Fibroblast of skin of left biceps (primary cell): ENCODE measurements around the gene USF1.
"Not testable (repeated sequence)": the region's sequence is repeated elsewhere in the genome, so short reads cannot be mapped to it uniquely, and the experiment has no call there.

ENCODE experiments used
- DNase-seq, 2 experiments: peaks; one replicate each; pipeline ENCODE4 v3.0.0-alpha.2; 2013; ENCODE audit warnings: low read depth in 2 of 2

Gene USF1

GRCh38 chr1:161048949-161049722, 3.4 kb upstream of the USF1 start:
- DNase-seq: no peak

- no peak for DNase-seq
Observed at GRCh38 chr1:161047436-161048420, 2.0 kb upstream of the USF1 start.

GRCh38 chr1:161046605-161047228, 940 bp upstream of the USF1 start:
- DNase-seq: no peak

- DNase-seq: peak in 1 of 2 experiments; percentile 1
Observed at GRCh38 chr1:161044908-161045735, 655 bp downstream of the USF1 start.

GRCh38 chr1:161044535-161044907, 1.3 kb downstream of the USF1 start:
- no peak for DNase-seq

- DNase-seq: no peak
Observed at GRCh38 chr1:161039546-161039945, 6.2 kb downstream of the USF1 start.

GRCh38 chr1:161039154-161039545, 6.6 kb downstream of the USF1 start:
- no peak for DNase-seq

- DNase-seq: no peak
Observed at GRCh38 chr1:161038523-161039153, 7.1 kb downstream of the USF1 start, which contains the start of gene TSTD1. TSTD1 (minus strand) TSS chr1:161038964; CDS start chr1:161038889, 75 bp downstream.

- no peak for DNase-seq
Observed at GRCh38 chr1:161037661-161038522, 7.9 kb downstream of the USF1 start.

GRCh38 chr1:161033751-161034150, 12.0 kb downstream of the USF1 start:
- no peak for DNase-seq

GRCh38 chr1:161032409-161032808, 13.4 kb downstream of the USF1 start:
- no peak for DNase-seq

GRCh38 chr1:161031874-161032273, 13.9 kb downstream of the USF1 start:
- DNase-seq: no peak

- DNase-seq: not testable (repeated sequence)
Observed at GRCh38 chr1:161029466-161029865, 16.3 kb downstream of the USF1 start.

GRCh38 chr1:161026954-161027353, 18.8 kb downstream of the USF1 start:
- not testable (repeated sequence) for DNase-seq

GRCh38 chr1:161022432-161022831, 23.3 kb downstream of the USF1 start:
- not testable (repeated sequence) for DNase-seq

GRCh38 chr1:161021970-161022353, 23.8 kb downstream of the USF1 start:
- DNase-seq: no peak

GRCh38 chr1:161021165-161021969, 24.4 kb downstream of the USF1 start:
- DNase-seq: no peak

GRCh38 chr1:161020509-161021164, 25.1 kb downstream of the USF1 start, which contains the start of gene F11R:
F11R (minus strand) TSS chr1:161021152; CDS start chr1:161021073, 79 bp downstream.
- DNase-seq: no peak
